AG09319 (cell line): Measurements from ENCODE around the gene TGM5.
A peak's percentile ranks its signal among the peaks of the same experiment; 100 is the strongest.
"Not testable (repeated sequence)": the region's sequence is repeated elsewhere in the genome, so short reads cannot be mapped to it uniquely, and the experiment has no call there.

Experiments
- DNase-seq: peaks from one replicate; pipeline ENCODE4 v3.0.0-alpha.2; 2010; ENCODE audit warnings: low read depth; ENCODE audit errors: extremely low read depth
- CTCF ChIP-seq: IDR thresholded peaks from 2 replicates; pipeline ENCODE4 v1.5.1; 2011; ENCODE audit warnings: low read depth, mild to moderate bottlenecking, inconsistent platforms, low read length, moderate library complexity

Gene TGM5

GRCh38 chr15:43208052-43209002 lies 58.4 kb downstream of the TGM5 start:
- no peak for DNase-seq
- TF ChIP-seq CTCF = no peak

DNA sequence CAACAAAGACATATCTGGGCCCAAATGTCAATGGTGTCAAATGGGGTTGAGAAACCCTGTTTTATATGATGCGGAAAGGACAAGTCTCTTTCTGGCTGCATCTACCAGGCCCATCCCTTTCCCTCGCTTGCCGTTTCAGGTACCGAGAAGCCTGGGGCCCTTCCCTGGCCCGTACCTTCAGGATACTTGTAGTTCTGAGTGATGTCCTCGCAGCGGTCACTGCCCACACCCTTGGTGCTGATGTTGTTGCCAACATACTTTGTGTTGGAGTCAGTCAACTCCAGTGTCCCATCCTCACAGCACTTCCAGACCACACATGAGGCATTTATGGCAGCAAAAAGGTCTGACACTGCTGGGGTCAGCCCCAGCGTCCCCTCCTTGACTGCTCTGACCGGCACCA lies 59.7 kb downstream of the TGM5 start:
- no peak for DNase-seq
- no peak for TF ChIP-seq CTCF

GRCh38 chr15:43206054-43206453 lies 60.7 kb downstream of the TGM5 start:
- TF ChIP-seq CTCF = no peak

GRCh38 chr15:43204016-43204901 lies 62.5 kb downstream of the TGM5 start:
- TF ChIP-seq CTCF = peak; percentile 63
- DNase-seq = no peak

More at GRCh38 chr15:43206054-43206453, 60.7 kb downstream of the TGM5 start:
- no peak for DNase-seq

GRCh38 chr15:43199945-43200488 lies 66.7 kb downstream of the TGM5 start:
- no peak for DNase-seq

DNA sequence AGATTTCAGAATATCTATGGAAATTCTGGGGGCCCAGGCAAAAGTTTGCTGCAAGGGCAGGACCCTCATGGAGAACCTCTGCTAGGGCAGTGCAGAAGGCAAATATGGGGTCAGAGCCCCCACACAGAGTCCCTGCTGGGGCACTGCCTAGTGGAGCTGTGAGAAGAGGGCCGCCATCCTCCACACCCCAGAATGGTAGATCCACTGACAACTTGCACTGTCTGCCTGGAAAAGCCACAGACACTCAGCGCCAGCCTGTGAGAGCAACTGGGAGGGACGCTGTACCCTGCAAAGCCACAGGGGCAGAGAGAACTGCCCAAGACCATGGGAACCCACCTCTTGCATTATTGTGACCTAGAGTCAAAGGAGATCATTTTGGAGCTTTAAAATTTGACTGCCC lies 67.7 kb downstream of the TGM5 start:
- DNase-seq = no peak
- TF ChIP-seq CTCF = no peak

More at GRCh38 chr15:43199945-43200488, 66.7 kb downstream of the TGM5 start:
- no peak for TF ChIP-seq CTCF

DNA sequence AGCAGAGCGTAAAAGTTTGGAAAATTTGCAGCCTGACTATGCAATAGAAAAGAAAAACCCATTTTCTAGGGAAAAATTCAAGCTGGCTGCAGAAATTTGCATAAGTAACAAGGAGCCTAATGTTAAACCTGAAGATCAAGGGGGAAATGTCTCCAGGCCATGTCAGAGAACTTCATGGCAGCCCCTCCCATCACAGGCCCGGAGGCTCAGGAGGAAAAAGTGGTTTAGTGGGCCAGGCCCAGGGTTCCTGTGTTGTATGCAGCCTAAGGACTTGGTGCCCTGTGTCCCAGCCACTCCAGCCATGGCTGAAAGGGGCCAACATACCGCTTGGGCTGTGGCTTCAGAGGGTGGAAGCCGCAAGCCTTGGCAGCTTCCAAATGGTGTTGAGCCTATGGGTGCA lies 68.2 kb downstream of the TGM5 start:
- DNase-seq = not testable (repeated sequence)

DNA sequence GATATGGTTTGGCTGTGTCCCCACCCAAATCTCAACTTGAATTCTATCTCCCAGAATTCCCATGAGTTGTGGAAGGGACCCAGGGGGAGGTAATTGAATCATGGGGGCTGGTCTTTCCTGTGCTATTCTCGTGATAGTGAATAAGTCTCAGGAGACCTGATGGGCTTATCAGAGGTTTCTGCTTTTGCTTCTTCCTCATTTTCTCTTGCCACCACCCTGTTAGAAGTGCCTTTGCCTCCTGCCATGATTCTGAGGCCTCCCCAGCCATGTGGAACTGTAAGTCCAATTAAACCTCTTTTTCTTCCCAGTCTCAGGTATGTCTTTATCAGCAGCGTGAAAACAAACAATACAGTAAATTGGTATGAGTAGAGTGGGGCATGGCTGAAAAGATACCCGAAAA lies 69.0 kb downstream of the TGM5 start:
- not testable (repeated sequence) for DNase-seq
